ENCODE results near the gene PBX3.

The PBX3 gene

GRCh38 chr9:125986966-125987365, 239.8 kb downstream of the PBX3 start:
- no peaks in the 10 kb centered on the region for H3K27me3 ChIP-seq (ENCODE audit: control insufficient read depth, insufficient read depth, low read length)
- no peak overlapping the region for H3K27ac ChIP-seq (ENCODE audit: low read depth, low read length)
- no peaks in the 10 kb centered on the region for H3K9me3 ChIP-seq (ENCODE audit: control insufficient read depth, insufficient read depth, low read length)
- no peaks in the 10 kb centered on the region for H3K4me1 ChIP-seq (ENCODE audit: control insufficient read depth, insufficient read depth, low read length)
- H3K36me3 ChIP-seq (ENCODE audit: control insufficient read depth, insufficient read depth, low read length) = no peaks in the 10 kb centered on the region
- no peak overlapping the region for H3K9ac ChIP-seq (ENCODE audit: low read depth, low read length)
- H3K4me3 ChIP-seq (ENCODE audit: low read depth, low read length) = no peak overlapping the region

- Histone ChIP-seq H3K27me3 (ENCODE audit: control insufficient read depth, insufficient read depth, low read length) (no peaks in the 10 kb centered on the region), H3K9me3 (ENCODE audit: control insufficient read depth, insufficient read depth, low read length) (no peaks in the 10 kb centered on the region), H3K4me1 (ENCODE audit: control insufficient read depth, insufficient read depth, low read length) (no peaks in the 10 kb centered on the region), H3K4me3 (ENCODE audit: low read depth, low read length) (no peak overlapping the region), H3K9ac (ENCODE audit: low read depth, low read length) (no peak overlapping the region), H3K36me3 (ENCODE audit: control insufficient read depth, insufficient read depth, low read length) (no peaks in the 10 kb centered on the region), H3K27ac (ENCODE audit: low read depth, low read length) (no peak overlapping the region)
These were observed 240.2 kb downstream of the PBX3 start for GRCh38 chr9:125987420-125987819.

GRCh38 chr9:125988479-125989050, 241.4 kb downstream of the PBX3 start:
- Histone ChIP-seq H3K4me3 (ENCODE audit: low read depth, low read length) (no peak overlapping the region), H3K36me3 (ENCODE audit: control insufficient read depth, insufficient read depth, low read length) (no peaks in the 10 kb centered on the region), H3K4me1 (ENCODE audit: control insufficient read depth, insufficient read depth, low read length) (no peaks in the 10 kb centered on the region), H3K27ac (ENCODE audit: low read depth, low read length) (no peak overlapping the region), H3K27me3 (ENCODE audit: control insufficient read depth, insufficient read depth, low read length) (no peaks in the 10 kb centered on the region), H3K9ac (ENCODE audit: low read depth, low read length) (no peak overlapping the region), H3K9me3 (ENCODE audit: control insufficient read depth, insufficient read depth, low read length) (no peaks in the 10 kb centered on the region)

GRCh38 chr9:125989090-125989501, 241.9 kb downstream of the PBX3 start:
- no peaks in the 10 kb centered on the region for H3K27me3 ChIP-seq (ENCODE audit: control insufficient read depth, insufficient read depth, low read length)
- no peak overlapping the region for H3K9ac ChIP-seq (ENCODE audit: low read depth, low read length)
- no peaks in the 10 kb centered on the region for H3K36me3 ChIP-seq (ENCODE audit: control insufficient read depth, insufficient read depth, low read length)
- no peak overlapping the region for H3K27ac ChIP-seq (ENCODE audit: low read depth, low read length)
- no peak overlapping the region for H3K4me3 ChIP-seq (ENCODE audit: low read depth, low read length)
- no peaks in the 10 kb centered on the region for H3K4me1 ChIP-seq (ENCODE audit: control insufficient read depth, insufficient read depth, low read length)
- H3K9me3 ChIP-seq (ENCODE audit: control insufficient read depth, insufficient read depth, low read length) = no peaks in the 10 kb centered on the region

- Histone ChIP-seq H3K4me3 (ENCODE audit: low read depth, low read length) (no peak overlapping the region), H3K27me3 (ENCODE audit: control insufficient read depth, insufficient read depth, low read length) (no peaks in the 10 kb centered on the region), H3K27ac (ENCODE audit: low read depth, low read length) (no peak overlapping the region), H3K9ac (ENCODE audit: low read depth, low read length) (no peak overlapping the region), H3K36me3 (ENCODE audit: control insufficient read depth, insufficient read depth, low read length) (no peaks in the 10 kb centered on the region), H3K4me1 (ENCODE audit: control insufficient read depth, insufficient read depth, low read length) (no peaks in the 10 kb centered on the region), H3K9me3 (ENCODE audit: control insufficient read depth, insufficient read depth, low read length) (no peaks in the 10 kb centered on the region)
These were observed 242.5 kb downstream of the PBX3 start for GRCh38 chr9:125989524-125990180.

- H3K9ac ChIP-seq (ENCODE audit: low read depth, low read length) = no peak overlapping the region
- H3K4me3 ChIP-seq (ENCODE audit: low read depth, low read length) = no peak overlapping the region
- H3K36me3 ChIP-seq (ENCODE audit: control insufficient read depth, insufficient read depth, low read length) = no peaks in the 10 kb centered on the region
- H3K9me3 ChIP-seq (ENCODE audit: control insufficient read depth, insufficient read depth, low read length) = no peaks in the 10 kb centered on the region
- no peaks in the 10 kb centered on the region for H3K4me1 ChIP-seq (ENCODE audit: control insufficient read depth, insufficient read depth, low read length)
- no peak overlapping the region for H3K27ac ChIP-seq (ENCODE audit: low read depth, low read length)
- no peaks in the 10 kb centered on the region for H3K27me3 ChIP-seq (ENCODE audit: control insufficient read depth, insufficient read depth, low read length)
These were observed 243.1 kb downstream of the PBX3 start for GRCh38 chr9:125990186-125990792.

GRCh38 chr9:125990793-125991220, 243.6 kb downstream of the PBX3 start:
- Histone ChIP-seq H3K9ac (ENCODE audit: low read depth, low read length) (no peak overlapping the region), H3K27me3 (ENCODE audit: control insufficient read depth, insufficient read depth, low read length) (no peaks in the 10 kb centered on the region), H3K9me3 (ENCODE audit: control insufficient read depth, insufficient read depth, low read length) (no peaks in the 10 kb centered on the region), H3K27ac (ENCODE audit: low read depth, low read length) (no peak overlapping the region), H3K4me3 (ENCODE audit: low read depth, low read length) (no peak overlapping the region), H3K36me3 (ENCODE audit: control insufficient read depth, insufficient read depth, low read length) (no peaks in the 10 kb centered on the region), H3K4me1 (ENCODE audit: control insufficient read depth, insufficient read depth, low read length) (no peaks in the 10 kb centered on the region)

GRCh38 chr9:125991886-125992529, 244.8 kb downstream of the PBX3 start:
- H3K9me3 ChIP-seq (ENCODE audit: control insufficient read depth, insufficient read depth, low read length) = no peaks in the 10 kb centered on the region
- no peak overlapping the region for H3K9ac ChIP-seq (ENCODE audit: low read depth, low read length)
- H3K4me1 ChIP-seq (ENCODE audit: control insufficient read depth, insufficient read depth, low read length) = no peaks in the 10 kb centered on the region
- no peaks in the 10 kb centered on the region for H3K27me3 ChIP-seq (ENCODE audit: control insufficient read depth, insufficient read depth, low read length)
- H3K27ac ChIP-seq (ENCODE audit: low read depth, low read length) = no peak overlapping the region
- no peaks in the 10 kb centered on the region for H3K36me3 ChIP-seq (ENCODE audit: control insufficient read depth, insufficient read depth, low read length)
- H3K4me3 ChIP-seq (ENCODE audit: low read depth, low read length) = no peak overlapping the region

- H3K4me1 ChIP-seq (ENCODE audit: control insufficient read depth, insufficient read depth, low read length) = no peaks in the 10 kb centered on the region
These were observed 245.4 kb downstream of the PBX3 start for GRCh38 chr9:125992557-125992956.

GRCh38 chr9:125993466-125993865, 246.3 kb downstream of the PBX3 start:
- Histone ChIP-seq H3K36me3 (ENCODE audit: control insufficient read depth, insufficient read depth, low read length) (no peaks in the 10 kb centered on the region), H3K9me3 (ENCODE audit: control insufficient read depth, insufficient read depth, low read length) (no peaks in the 10 kb centered on the region), H3K9ac (ENCODE audit: low read depth, low read length) (no peak overlapping the region), H3K27ac (ENCODE audit: low read depth, low read length) (no peak overlapping the region), H3K4me1 (ENCODE audit: control insufficient read depth, insufficient read depth, low read length) (no peaks in the 10 kb centered on the region), H3K4me3 (ENCODE audit: low read depth, low read length) (no peak overlapping the region), H3K27me3 (ENCODE audit: control insufficient read depth, insufficient read depth, low read length) (no peaks in the 10 kb centered on the region)

More at GRCh38 chr9:125992557-125992956, 245.4 kb downstream of the PBX3 start:
- Histone ChIP-seq H3K9ac (ENCODE audit: low read depth, low read length) (no peak overlapping the region), H3K4me3 (ENCODE audit: low read depth, low read length) (no peak overlapping the region), H3K36me3 (ENCODE audit: control insufficient read depth, insufficient read depth, low read length) (no peaks in the 10 kb centered on the region), H3K27ac (ENCODE audit: low read depth, low read length) (no peak overlapping the region), H3K27me3 (ENCODE audit: control insufficient read depth, insufficient read depth, low read length) (no peaks in the 10 kb centered on the region), H3K9me3 (ENCODE audit: control insufficient read depth, insufficient read depth, low read length) (no peaks in the 10 kb centered on the region)
